Right forelimb (tissue), 1 donor: Measurements from ENCODE around the gene PINK1.

ENCODE experiments used
- DNase-seq: peaks from one replicate; pipeline ENCODE4 v3.0.0-alpha.2; 2018

The PINK1 gene

GRCh38 chr1:20611652-20612051 is 21.6 kb upstream of the PINK1 start:
- no peak for DNase-seq

GRCh38 chr1:20612221-20612746 is 21.0 kb upstream of the PINK1 start:
- DNase-seq = no peak

- DNase-seq = no peak
Measured at GRCh38 chr1:20614131-20614579, 19.1 kb upstream of the PINK1 start.

GRCh38 chr1:20615946-20616846 is 17.1 kb upstream of the PINK1 start:
- DNase-seq = no peak

GRCh38 chr1:20616847-20617487 is 16.3 kb upstream of the PINK1 start:
- no peak for DNase-seq

- DNase-seq = no peak
Measured at GRCh38 chr1:20618550-20618949, 14.7 kb upstream of the PINK1 start.

DNA sequence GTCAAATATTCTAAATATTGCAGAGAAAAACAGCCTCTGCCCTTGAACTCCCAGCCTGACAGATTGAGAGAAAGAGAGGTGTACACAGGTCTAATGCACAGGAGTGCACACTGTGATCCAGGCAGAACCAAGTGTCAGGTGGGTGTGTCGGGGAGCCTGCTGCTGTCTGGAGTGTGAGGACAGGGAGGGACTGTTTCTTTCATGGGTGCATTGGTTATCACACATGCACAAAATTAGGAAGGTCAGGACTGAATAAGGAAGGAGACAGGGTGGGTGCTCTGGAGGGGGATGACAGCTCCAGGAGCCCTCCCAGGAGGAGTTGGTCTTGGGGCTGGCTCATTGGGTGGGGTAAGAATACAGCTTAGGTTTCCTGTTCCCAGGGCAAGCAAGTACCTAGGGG is 13.3 kb upstream of the PINK1 start:
- no peak for DNase-seq

GRCh38 chr1:20621012-20621411 is 12.2 kb upstream of the PINK1 start:
- no peak for DNase-seq

DNA sequence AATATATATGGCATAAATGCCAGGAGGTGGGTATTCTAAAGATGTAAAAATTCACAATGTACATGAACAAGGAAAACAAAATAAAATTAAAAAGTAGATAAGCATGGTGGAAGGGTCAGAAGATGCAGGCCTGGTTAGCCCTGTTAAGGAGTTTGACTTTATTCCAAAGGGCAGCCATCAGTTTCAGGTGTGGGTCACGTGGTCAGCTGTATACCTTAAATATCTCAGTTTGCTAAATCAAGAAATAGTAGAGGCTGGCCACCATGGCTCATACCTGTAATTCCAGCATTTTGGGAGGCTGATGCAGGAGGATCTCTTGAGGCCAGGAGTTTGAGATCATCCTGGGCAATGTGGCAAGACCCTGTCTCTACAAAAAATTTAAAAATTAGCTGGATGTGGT is 8.5 kb upstream of the PINK1 start:
- no peak for DNase-seq

DNA sequence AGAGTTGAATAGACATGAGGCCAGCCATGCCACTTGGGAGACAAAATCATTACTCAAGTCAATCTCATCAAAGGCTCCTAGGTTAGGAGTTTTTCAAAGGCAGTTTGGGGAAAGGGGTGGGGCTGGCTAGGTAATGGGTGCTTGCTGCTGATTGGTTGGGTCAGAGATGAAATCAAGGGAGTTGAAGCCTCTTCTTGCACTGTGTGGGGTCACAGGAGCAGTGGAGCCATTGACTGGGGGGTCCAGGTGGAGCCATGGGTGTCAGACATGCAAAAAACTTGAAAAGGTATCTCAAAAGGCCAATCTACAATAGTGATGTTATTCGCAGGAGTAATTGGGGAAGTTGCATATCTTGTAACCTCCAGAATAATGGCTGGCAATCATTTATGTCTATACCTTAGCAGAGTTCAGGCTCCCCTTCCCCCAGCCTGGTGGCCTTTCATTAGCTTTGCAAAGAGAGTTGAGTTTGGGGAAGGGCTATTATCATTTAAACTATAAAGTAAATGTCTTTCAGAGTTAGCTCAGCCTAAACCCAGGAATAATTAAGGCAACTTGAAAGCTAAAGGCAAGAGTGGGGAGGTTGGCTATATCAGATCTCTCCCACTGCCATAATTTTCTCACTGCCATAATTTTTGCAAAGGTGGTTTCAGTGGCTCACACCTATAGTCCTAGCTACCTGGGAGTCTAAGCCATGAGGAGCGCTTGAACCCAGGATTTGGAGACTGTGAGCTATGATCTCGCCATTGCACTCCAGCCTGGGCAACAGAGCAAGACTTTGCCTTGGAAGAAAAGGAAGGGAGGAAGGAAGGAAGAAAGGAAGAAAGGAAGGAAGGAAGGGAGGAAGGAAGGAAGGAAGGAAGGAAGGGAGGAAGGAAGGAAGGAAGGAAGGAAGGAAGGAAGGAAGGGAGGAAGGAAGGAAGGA is 7.8 kb upstream of the PINK1 start:
- no peak for DNase-seq

GRCh38 chr1:20626098-20626427 is 7.2 kb upstream of the PINK1 start:
- DNase-seq = no peak

DNA sequence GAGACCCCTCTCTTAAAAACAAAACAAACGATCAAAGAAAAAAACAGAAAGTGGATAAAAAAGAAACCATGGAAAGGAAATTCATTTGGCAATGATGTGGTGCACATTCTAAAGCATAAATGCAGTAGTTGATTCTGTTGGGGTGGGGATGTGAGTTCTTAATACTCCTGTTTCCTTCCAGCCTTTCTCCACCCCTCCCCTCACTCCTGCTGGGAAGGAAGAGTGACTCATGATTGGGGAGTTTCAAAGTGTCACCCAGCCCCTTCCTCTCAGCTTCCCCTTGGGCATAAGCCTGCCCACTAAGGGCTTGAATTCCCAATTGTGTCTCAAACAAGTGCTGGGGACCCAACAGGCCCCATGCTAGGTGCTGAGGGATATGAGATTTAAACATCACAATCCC is 6.7 kb upstream of the PINK1 start:
- DNase-seq = no peak

GRCh38 chr1:20630729-20631128 is 2.5 kb upstream of the PINK1 start:
- no peak for DNase-seq

DNA sequence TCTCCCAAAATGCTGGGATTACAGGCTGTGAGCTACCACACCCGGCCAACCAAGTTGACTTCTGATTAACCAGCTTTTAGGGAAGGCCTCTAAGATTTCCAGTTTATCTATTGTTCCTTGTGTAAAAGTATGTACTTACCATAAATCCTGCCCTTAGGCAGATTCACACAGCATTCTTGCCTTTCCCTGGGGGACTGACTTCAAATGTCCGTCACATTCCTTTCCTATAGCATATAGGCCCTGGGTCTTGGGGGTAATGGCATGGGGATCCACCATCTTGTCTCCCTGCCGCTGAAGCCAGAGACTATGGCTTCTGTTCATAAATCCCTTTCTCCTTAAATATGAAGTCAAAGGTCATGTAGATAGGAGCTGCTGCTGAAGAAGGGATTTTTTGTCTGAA is 872 bp upstream of the PINK1 start:
- no peak for DNase-seq

DNA sequence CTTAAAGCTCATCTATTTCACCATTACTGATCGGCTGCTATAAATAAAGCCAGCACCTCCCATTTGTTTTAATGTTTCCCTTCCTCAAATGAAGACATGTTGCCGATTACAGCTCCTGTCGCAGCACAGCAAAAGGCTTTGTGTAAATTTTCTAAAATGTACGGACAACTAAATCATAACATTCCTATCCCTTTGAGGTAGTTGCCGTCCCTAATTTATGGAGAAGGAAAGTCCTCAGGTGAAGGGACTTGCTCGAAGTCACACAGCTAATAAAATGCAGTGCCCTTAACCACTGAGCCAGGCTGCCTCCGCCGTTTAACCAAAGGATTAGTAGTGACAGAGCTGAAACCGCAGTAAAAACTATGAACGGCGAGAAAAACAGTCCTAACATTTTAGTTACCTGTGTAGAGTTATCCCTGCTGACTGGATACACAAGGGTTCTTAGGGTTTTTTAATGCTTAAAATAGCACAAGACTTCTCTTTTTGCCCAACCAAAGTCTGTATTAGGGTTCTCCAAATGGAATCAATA is 871 bp downstream of the PINK1 start:
- DNase-seq = no peak

DNA sequence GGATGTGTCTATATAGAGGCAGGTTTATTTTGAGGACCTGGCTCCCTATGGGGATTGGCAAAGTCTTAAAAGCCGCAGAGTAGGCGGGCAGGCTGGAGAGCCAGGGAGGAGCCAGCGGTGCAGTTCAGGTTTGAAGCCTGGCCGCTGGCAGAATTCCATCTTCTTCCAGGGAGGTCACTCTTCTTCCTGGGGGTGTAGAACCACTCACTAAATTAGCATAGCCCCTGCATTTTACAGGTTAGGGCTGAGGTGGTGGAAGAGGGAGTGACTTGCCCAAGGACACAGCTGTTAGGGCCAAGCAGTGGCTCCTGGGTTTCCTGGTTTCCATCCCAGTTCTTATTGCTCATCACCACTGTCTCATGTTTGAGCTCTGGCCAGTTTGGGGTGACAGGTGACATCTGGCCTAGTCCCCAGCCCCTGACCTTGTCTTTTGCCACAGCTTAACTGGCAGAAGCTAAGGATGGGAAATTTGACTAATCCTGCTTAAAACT is 1.4 kb downstream of the PINK1 start:
- no peak for DNase-seq

- no peak for DNase-seq
Measured at GRCh38 chr1:20636785-20637347, 3.6 kb downstream of the PINK1 start.

DNA sequence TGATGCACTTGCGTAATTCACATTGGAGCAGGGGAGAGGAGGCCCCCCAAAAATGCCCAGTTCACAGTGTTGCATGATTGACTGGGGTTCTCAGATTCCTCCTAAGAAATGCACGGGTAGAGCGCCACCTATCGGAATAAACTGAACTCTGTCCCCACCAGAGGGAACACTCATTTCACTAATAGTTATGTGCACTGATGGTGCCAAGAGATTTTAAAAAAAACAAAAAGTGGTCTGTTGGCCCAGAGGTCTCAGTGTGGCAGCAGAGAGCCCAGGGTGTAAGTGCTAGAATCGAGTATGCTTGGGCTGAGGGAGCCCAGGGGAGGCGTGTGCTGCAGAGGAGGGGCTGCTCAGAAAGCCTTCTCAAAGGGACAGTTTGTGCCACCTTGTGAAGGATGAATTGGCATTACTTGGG is 6.9 kb downstream of the PINK1 start:
- DNase-seq = no peak

DNA sequence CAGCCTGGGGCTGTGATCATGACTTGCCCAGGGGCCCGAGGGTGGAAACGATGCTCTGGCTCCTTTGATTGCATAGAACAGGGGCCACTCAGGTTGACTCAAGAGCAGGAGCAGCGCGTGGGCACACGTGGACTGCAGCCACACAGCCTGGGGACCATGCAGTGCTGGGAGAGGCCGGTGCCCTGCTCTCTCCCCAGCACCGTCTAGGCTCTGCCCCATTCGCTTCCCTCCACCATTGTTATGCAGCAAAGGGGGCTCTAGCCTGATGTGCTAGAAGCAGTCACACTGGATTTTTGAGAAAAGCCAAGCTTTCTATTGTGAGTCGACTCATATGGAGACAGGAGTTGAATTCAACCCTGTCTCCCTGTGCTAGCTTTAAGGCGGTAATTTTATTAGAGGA is 8.7 kb downstream of the PINK1 start:
- no peak for DNase-seq

- DNase-seq = no peak
Measured at GRCh38 chr1:20643080-20643479, 9.8 kb downstream of the PINK1 start.

DNA sequence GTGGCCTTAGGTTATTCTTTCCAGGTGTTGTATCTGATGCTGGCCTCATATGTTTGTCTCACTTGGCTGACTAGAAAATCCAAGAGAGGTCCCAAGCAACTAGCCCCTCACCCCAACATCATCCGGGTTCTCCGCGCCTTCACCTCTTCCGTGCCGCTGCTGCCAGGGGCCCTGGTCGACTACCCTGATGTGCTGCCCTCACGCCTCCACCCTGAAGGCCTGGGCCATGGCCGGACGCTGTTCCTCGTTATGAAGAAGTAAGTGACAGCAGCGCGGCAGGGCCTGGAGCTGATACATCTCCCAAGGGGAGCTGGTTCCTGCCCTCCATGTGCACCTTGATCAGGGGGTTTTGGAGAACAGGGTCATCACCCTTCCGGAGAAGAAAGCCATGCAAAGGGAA is 11.2 kb downstream of the PINK1 start:
- no peak for DNase-seq

DNA sequence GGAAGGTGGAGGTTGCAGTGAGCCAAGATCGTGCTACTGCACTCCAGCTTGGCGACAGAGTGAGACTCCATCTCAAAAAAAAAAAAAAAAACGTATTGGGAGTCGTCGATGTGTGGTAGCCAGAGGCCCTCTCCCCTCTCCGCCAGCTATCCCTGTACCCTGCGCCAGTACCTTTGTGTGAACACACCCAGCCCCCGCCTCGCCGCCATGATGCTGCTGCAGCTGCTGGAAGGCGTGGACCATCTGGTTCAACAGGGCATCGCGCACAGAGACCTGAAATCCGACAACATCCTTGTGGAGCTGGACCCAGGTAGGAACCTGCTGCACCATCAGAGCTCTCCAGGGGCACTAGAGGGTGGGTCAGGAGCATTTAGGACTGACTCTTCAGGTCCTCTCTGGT is 12.2 kb downstream of the PINK1 start:
- DNase-seq = no peak
